Esophagus squamous epithelium (tissue), 5 donors: ENCODE measurements around the gene QPRT. TPM values are rescaled to one million over a fixed set of nuclear protein-coding genes. Genes with fewer than 3 reads are reported as not detected.
"Not testable (repeated sequence)": the region's sequence is repeated elsewhere in the genome, so short reads cannot be mapped to it uniquely, and the experiment has no call there.

Source experiments
- DNase-seq: peaks from one replicate; lab custom pipeline; 2025; lab: John Stamatoyannopoulos, UW
- H3K27ac ChIP-seq, 4 donors: fragments of 200-600 bp; sonication (generic); one replicate each; pipeline ENCODE4 v1.5.1; 2016 to 2019; ENCODE audit warnings: mild to moderate bottlenecking in 1 of 4
- H3K27me3 ChIP-seq, 4 donors: fragments of 200-600 bp; sonication (generic); 1 replicate in 3 of 4; 2 replicates in 1 of 4; pipeline versions ENCODE4 v1.5.1 to v1.6.0; 2017 to 2021; ENCODE audit warnings: antibody characterized with exemption in 1 of 4
- H3K36me3 ChIP-seq, 3 donors: fragments of 200-600 bp; sonication (generic); one replicate each; pipeline ENCODE4 v1.5.1; 2016 to 2019
- H3K4me1 ChIP-seq, 3 donors: fragments of 200-600 bp; sonication (generic); one replicate each; pipeline ENCODE4 v1.5.1; 2017 to 2019
- H3K4me3 ChIP-seq, 4 donors: fragments of 200-600 bp; sonication (generic); 1 replicate in 3 of 4; 2 replicates in 1 of 4; pipeline ENCODE4 v1.5.1; 2016 to 2019; ENCODE audit warnings: mild to moderate bottlenecking in 2 of 4, moderate library complexity in 1 of 4
- H3K9me3 ChIP-seq, 3 donors: fragments of 200-600 bp; sonication (generic); one replicate each; pipeline ENCODE4 v1.5.1; 2016 to 2019
- CTCF ChIP-seq, 6 experiments: fragments of 450-650 bp in 4 of 6; fragments of 200-600 bp in 2 of 6; sonication (generic) in 2 of 6; IDR thresholded peaks; one replicate each; pipeline ENCODE4 v1.5.1; 2016 to 2019; ENCODE audit warnings: antibody characterized with exemption in 6 of 6, mild to moderate bottlenecking in 4 of 6, moderate library complexity in 4 of 6
- POLR2A ChIP-seq, 4 donors: fragments of 450-650 bp; IDR thresholded peaks; one replicate each; pipeline ENCODE4 v1.6.1; 2017; ENCODE audit warnings: antibody characterized with exemption in 4 of 4, mild to moderate bottlenecking in 4 of 4, moderate library complexity in 3 of 4
- WGBS, 2 donors: methylation state at CpG; one replicate each; pipeline ENCODE4 v1.1.5; 2018; 5-methylcytosine and 5-hydroxymethylcytosine counted together
- intact Hi-C: fragments of 100-400 bp; cut with DNase I; formaldehyde crosslinking; loops from one replicate; pipeline ENCODE4 v1.15.0; 2022
- total RNA-seq, 4 donors: library from RNA; depleted of rRNA; stranded (reverse); fragments of >200 nt; gene quantifications; one replicate each; pipeline ENCODE4 v1.1.0, GENCODE V29; 2016
- donor health status: DM: yes; HTN: yes; CAD: no.

QPRT gene
- total RNA-seq, 4 donors from 2014 or later: 0.40 to 3.6 (median 1.9) TPM

DNA sequence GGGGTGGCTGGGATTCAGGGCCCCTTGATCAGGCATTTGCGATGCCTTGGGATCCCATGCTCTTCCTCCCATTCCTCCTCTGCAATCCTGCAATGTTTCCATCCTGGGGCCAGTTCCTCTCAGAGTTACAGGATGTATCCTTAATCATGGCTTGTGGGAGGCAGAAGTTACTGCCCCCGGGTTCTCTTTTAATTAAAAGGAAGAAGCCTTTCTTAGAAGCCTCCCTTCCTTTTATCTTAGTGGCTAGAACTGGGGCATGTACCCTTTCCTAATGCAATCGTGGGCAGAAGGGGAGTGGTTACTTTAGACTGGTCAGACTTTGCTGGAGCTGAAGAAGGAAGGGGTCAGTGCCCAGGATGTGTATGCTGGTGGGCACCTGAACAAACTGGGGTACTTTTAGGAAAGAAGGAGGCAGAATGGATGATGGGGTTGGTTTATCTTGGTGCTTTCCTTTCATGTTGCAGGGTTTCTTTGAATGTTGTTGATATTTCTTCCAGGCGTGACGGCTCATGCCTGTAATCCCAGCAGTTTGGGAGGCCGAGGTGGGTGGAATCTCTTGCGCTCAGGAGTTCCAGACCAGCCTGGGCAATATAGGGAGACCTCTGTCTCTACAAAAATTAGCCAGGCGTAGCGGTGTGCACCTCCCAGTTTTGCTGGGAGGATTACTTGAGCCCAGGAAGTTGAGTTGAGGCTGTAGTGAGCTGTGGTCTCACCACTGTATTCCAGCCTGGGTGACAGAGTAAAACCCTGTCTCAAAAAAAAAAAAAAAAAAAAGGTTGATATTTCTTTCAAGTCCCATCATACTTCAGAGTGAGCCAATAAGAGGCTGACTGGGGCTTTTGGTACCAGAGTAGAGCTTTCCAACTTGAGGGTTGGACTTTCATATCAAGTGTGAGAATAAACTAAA lies 29.1 kb upstream of the QPRT start:
- Histone ChIP-seq H3K27me3 (no peaks in the 10 kb centered on the region), H3K9me3 (no peaks in the 10 kb centered on the region), H3K27ac (no peak overlapping the region), H3K4me3 (no peak overlapping the region), H3K36me3 (no peaks in the 10 kb centered on the region), H3K4me1 (no peaks in the 10 kb centered on the region)
- no peak for DNase-seq
- intact Hi-C loops: no loop called here
- no peak for TF ChIP-seq POLR2A (IDR thresholded peaks at IDR 0.05)
- TF ChIP-seq CTCF (IDR thresholded peaks at IDR 0.05): no peak
- WGBS, 2 donors: 53 to 63% methylated on average over 6 to 9 of the region's 9 CpGs

- no peak overlapping the region for H3K27ac ChIP-seq
- H3K9me3 ChIP-seq: no peaks in the 10 kb centered on the region
- no peak for DNase-seq
- H3K4me1 ChIP-seq: no peaks in the 10 kb centered on the region
- WGBS, 2 donors: 95 to 99% methylated on average over 2 of the region's 2 CpGs
- H3K27me3 ChIP-seq: no peaks in the 10 kb centered on the region
- H3K36me3 ChIP-seq: no peaks in the 10 kb centered on the region
- no peak for TF ChIP-seq CTCF (IDR thresholded peaks at IDR 0.05)
- TF ChIP-seq POLR2A (IDR thresholded peaks at IDR 0.05): no peak
- intact Hi-C loops: no loop called here
- no peak overlapping the region for H3K4me3 ChIP-seq
Measured at GRCh38 chr16:29650771-29651170, 28.2 kb upstream of the QPRT start.

DNA sequence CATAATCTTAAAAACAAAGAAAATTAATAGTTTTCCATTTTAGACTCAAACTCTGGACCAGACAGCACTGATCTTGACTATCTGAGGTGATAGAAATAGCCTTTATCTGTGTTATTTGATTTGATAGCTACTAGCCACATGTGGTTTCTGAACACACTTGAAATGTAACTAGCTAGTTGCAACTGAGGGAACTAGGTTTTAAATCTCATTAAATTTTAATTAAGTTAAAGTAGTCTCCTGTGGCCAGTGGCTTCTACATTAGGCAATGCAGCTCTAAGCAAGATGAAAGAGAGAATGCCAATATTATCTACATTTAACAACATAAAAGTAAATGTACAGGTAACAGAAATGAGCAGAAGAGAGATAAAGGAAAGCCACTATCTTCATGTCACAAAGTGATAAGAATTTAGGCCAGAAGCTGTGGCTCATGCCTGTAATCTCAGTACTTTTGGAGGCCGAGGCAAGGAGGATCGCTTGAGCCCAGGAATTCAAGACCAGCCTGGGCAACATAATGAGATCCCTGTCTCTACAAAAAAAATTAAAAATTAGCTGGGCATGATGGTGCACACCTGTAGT lies 27.1 kb upstream of the QPRT start:
- Histone ChIP-seq H3K27me3 (no peaks in the 10 kb centered on the region), H3K27ac (no peak overlapping the region), H3K4me3 (no peak overlapping the region), H3K9me3 (no peaks in the 10 kb centered on the region), H3K36me3 (no peaks in the 10 kb centered on the region), H3K4me1 (no peaks in the 10 kb centered on the region)
- 95 to 100% methylated on average over 2 of the region's 2 CpGs for WGBS, 2 donors
- DNase-seq: no peak
- intact Hi-C loops: no loop called here
- TF ChIP-seq CTCF (IDR thresholded peaks at IDR 0.05) (no peak), POLR2A (IDR thresholded peaks at IDR 0.05) (no peak)

- H3K27me3 ChIP-seq: no peaks in the 10 kb centered on the region
- intact Hi-C loops: no loop called here
- H3K4me3 ChIP-seq: no peak overlapping the region
- no peak for DNase-seq
- no peaks in the 10 kb centered on the region for H3K9me3 ChIP-seq
- H3K36me3 ChIP-seq: no peaks in the 10 kb centered on the region
- TF ChIP-seq POLR2A (IDR thresholded peaks at IDR 0.05) (no peak), CTCF (IDR thresholded peaks at IDR 0.05) (no peak)
- H3K4me1 ChIP-seq: no peaks in the 10 kb centered on the region
- WGBS, 2 donors: 57 to 78% methylated on average over 7 to 9 of the region's 12 CpGs
- no peak overlapping the region for H3K27ac ChIP-seq
Measured at GRCh38 chr16:29653471-29653870, 25.5 kb upstream of the QPRT start.

GRCh38 chr16:29653890-29654289 lies 25.1 kb upstream of the QPRT start:
- H3K9me3 ChIP-seq, intact Hi-C loops, H3K4me1 ChIP-seq, H3K4me3 ChIP-seq, DNase-seq, H3K27ac ChIP-seq, H3K27me3 ChIP-seq, H3K36me3 ChIP-seq: not testable (repeated sequence)
- WGBS, 2 donors: 82 to 84% methylated on average over 7 of the region's 7 CpGs
